Measurements from ENCODE around the gene PRDM16. TPM values are rescaled to one million over a fixed set of nuclear protein-coding genes. Genes with fewer than 3 reads are reported as not detected.

PRDM16 gene
- total RNA-seq, 1 donor from 2014 or later: 21.4 TPM

DNA sequence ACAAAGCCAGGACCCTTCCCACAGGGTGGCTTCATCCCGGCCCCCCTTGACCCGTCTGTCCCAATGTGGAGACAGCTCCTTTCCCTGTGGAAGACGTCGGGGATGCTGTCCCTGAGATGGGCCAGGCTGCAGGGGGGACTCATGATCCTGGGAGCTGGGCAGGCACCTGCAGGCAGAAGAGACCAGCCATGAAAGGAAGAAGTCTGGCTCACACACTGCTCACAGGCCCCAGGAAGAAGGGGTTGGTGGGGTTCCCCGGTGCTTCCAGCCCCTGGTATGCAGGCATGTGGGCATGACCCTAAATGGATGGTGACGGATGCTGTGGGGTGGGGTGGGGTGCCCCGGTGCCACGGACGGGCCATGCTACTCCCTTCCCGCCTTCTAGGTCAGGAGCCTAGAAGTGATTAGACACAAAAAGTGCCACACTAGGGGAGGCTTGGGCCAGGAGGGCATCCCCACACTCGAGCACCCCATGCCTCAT is 39.5 kb upstream of the PRDM16 start:
- no peak overlapping the region for H3K4me3 Mint-ChIP-seq (ENCODE audit: unreplicated experiment)
- peaks cover 4% of the 10 kb centered on the region for H3K4me1 Mint-ChIP-seq (ENCODE audit: unreplicated experiment)
- H3K27me3 Mint-ChIP-seq (ENCODE audit: unreplicated experiment): no peaks in the 10 kb centered on the region
- no peaks in the 10 kb centered on the region for H3K36me3 Mint-ChIP-seq (ENCODE audit: low read depth, unreplicated experiment)
- no peak for TF ChIP-seq CTCF (IDR thresholded peaks at IDR 0.05; ENCODE audit: unreplicated experiment)
- H3K9me3 Mint-ChIP-seq (ENCODE audit: unreplicated experiment): no peaks in the 10 kb centered on the region
- no peak for DNase-seq (ENCODE audit: low spot score)
- H3K27ac Mint-ChIP-seq (ENCODE audit: unreplicated experiment): no peak overlapping the region

DNA sequence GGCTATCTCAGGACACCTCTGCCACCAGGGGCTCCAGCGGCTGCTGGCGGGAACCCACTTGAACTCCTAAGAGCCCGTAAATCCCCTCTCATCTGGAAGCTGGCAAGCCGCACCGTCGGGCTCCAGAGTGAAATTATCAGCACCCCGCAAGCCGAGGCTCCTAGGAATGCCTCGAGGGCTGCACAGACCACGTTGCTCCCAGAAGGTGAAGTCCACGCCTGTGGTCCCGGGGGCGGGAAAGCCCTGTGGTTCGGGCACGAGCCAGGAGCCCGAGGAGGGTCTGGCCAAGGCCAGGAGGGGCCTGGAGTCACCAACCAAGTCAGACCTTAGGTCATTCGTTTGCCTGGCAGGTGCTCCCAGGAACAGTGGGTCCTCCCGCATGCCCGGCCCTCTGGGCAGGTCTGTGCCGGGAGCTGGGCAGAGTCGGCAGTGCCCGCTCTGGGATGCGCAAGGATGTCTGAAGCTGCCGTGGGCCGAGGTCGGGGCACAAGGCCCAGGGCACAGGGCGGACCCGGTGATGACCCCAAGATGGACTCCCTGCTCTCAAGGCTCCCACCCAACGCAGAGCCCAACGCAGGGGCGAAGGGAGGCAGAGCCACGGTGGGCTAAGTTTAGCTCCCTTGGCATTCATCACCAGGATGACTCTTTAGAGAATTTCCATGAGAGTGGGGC is 38.9 kb upstream of the PRDM16 start:
- Mint-ChIP-seq H3K27ac (ENCODE audit: unreplicated experiment) (no peak overlapping the region), H3K27me3 (ENCODE audit: unreplicated experiment) (no peaks in the 10 kb centered on the region), H3K36me3 (ENCODE audit: low read depth, unreplicated experiment) (no peaks in the 10 kb centered on the region), H3K4me1 (ENCODE audit: unreplicated experiment) (peaks cover 5% of the 10 kb centered on the region), H3K9me3 (ENCODE audit: unreplicated experiment) (no peaks in the 10 kb centered on the region), H3K4me3 (ENCODE audit: unreplicated experiment) (no peak overlapping the region)
- DNase-seq (ENCODE audit: low spot score): no peak
- no peak for TF ChIP-seq CTCF (IDR thresholded peaks at IDR 0.05; ENCODE audit: unreplicated experiment)

GRCh38 chr1:3030663-3031381 is 38.2 kb upstream of the PRDM16 start:
- DNase-seq (ENCODE audit: low spot score): no peak
- no peak overlapping the region for H3K4me3 Mint-ChIP-seq (ENCODE audit: unreplicated experiment)
- H3K36me3 Mint-ChIP-seq (ENCODE audit: low read depth, unreplicated experiment): no peaks in the 10 kb centered on the region
- no peaks in the 10 kb centered on the region for H3K9me3 Mint-ChIP-seq (ENCODE audit: unreplicated experiment)
- no peak overlapping the region for H3K27ac Mint-ChIP-seq (ENCODE audit: unreplicated experiment)
- H3K27me3 Mint-ChIP-seq (ENCODE audit: unreplicated experiment): no peaks in the 10 kb centered on the region
- H3K4me1 Mint-ChIP-seq (ENCODE audit: unreplicated experiment): peaks cover 5% of the 10 kb centered on the region
- no peak for TF ChIP-seq CTCF (IDR thresholded peaks at IDR 0.05; ENCODE audit: unreplicated experiment)

GRCh38 chr1:3031401-3032221 is 37.4 kb upstream of the PRDM16 start:
- no peaks in the 10 kb centered on the region for H3K9me3 Mint-ChIP-seq (ENCODE audit: unreplicated experiment)
- no peaks in the 10 kb centered on the region for H3K27me3 Mint-ChIP-seq (ENCODE audit: unreplicated experiment)
- DNase-seq (ENCODE audit: low spot score): no peak
- no peak overlapping the region for H3K4me3 Mint-ChIP-seq (ENCODE audit: unreplicated experiment)
- no peak overlapping the region for H3K27ac Mint-ChIP-seq (ENCODE audit: unreplicated experiment)
- TF ChIP-seq CTCF (IDR thresholded peaks at IDR 0.05; ENCODE audit: unreplicated experiment): no peak
- H3K36me3 Mint-ChIP-seq (ENCODE audit: low read depth, unreplicated experiment): no peaks in the 10 kb centered on the region
- peaks cover 5% of the 10 kb centered on the region for H3K4me1 Mint-ChIP-seq (ENCODE audit: unreplicated experiment)
